Fibroblast of lung (primary cell): ENCODE results near the gene OGFR.

Source experiments
- CTCF ChIP-seq, 2 donors: IDR thresholded peaks in 1 of 2; conservative IDR thresholded peaks in 1 of 2; 1 replicate in 1 of 2; 2 replicates in 1 of 2; pipeline ENCODE4 v1.5.1; 2011 to 2012; ENCODE audit warnings: low read length in 2 of 2, control low read depth in 1 of 2, inconsistent platforms in 1 of 2, low read depth in 1 of 2, mild to moderate bottlenecking in 1 of 2
- EZH2 ChIP-seq: IDR thresholded peaks from 2 replicates; pipeline ENCODE4 v1.5.1; 2012; ENCODE audit warnings: low read length, control low read depth, mild to moderate bottlenecking; ENCODE audit errors: missing control alignments

DNA sequence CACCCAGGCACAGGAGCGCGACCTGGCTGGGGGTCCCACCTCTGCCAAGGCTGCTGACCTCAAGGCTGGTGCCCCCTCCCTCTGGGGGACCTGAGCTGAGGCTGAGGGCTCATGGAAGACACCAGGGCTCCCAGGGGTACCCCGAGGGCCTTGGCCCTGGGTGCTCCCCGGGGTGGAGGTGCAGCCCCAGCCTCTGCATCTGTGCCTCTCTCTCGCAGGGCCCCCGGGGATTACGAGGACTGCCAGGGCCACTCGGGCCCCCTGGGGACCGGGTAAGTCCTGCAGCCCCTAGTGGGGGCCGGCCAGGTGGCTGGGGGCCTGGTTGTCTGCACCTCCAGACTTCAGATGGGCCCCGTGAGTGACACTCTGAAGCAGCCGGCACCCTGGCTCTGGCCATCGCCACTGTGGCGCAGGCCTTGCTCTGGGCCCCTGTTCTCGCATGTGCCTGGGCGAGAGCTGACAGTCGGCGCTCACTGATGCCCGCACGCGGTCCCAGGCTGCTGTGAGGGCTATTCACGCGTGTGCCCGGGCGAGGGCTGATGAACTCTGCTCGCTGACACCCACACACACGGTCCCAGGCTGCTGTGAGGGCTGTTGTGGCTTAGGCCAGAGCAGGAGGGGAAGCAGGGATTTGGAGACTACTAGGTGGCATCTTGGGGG lies 21.5 kb downstream of the OGFR start:
- no peak for TF ChIP-seq CTCF (conservative IDR thresholded peaks at IDR 0.05 in 1 of 2, IDR thresholded peaks at IDR 0.05 in 1 of 2; ENCODE audit: low read depth in 1 of 2, low read length in 2 of 2)
- TF ChIP-seq EZH2 = no peak
